Activated T-cell treated with anti-CD3 and anti-CD28 coated beads for 48 hours (primary cell): Measurements from ENCODE around the gene MLST8.
"Not testable (repeated sequence)": the region's sequence is repeated elsewhere in the genome, so short reads cannot be mapped to it uniquely, and the experiment has no call there.

Source experiments
- DNase-seq: peaks from one replicate; pipeline ENCODE4 v3.0.0-alpha.2; 2020; ENCODE audit warnings: low read depth

The MLST8 gene

DNA sequence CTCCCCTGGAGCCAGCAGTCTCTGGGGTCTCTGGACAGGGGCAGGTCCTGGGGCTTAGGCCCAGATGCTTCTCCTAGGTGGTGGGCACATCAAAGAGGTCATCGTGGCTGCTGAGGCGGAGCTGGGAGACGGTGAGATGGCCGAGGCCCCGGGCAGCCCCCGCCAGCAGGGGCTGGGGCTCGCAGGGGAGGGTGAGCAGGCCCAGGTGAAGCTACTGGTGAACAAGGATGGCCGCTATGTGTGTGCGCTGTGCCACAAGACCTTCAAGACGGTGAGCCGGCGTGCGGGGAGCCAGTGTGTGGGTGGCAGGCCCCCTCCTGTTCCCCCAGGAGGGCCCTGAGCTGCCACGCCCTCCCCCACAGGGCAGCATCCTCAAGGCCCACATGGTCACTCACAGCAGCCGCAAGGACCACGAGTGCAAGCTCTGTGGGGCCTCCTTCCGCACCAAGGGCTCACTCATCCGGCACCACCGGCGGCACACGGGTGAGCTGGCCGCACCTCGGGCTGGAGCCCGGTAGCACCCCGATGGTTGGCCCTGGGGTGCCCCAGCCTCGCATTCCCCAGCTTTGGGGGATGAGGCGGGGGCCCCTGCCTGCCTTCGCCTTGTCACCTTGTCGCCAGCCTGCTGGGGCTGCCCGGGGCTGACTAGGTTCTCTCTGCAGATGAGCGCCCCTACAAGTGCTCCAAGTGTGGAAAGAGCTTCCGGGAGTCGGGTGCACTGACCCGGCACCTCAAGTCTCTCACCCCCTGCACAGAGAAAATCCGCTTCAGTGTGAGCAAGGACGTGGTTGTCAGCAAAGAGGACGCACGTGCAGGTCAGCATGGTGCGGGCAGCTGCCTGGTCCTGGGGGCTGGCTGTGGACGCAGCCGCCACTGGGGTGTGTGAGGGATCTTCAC is 27.1 kb downstream of the MLST8 start:
- no peak for DNase-seq

DNA sequence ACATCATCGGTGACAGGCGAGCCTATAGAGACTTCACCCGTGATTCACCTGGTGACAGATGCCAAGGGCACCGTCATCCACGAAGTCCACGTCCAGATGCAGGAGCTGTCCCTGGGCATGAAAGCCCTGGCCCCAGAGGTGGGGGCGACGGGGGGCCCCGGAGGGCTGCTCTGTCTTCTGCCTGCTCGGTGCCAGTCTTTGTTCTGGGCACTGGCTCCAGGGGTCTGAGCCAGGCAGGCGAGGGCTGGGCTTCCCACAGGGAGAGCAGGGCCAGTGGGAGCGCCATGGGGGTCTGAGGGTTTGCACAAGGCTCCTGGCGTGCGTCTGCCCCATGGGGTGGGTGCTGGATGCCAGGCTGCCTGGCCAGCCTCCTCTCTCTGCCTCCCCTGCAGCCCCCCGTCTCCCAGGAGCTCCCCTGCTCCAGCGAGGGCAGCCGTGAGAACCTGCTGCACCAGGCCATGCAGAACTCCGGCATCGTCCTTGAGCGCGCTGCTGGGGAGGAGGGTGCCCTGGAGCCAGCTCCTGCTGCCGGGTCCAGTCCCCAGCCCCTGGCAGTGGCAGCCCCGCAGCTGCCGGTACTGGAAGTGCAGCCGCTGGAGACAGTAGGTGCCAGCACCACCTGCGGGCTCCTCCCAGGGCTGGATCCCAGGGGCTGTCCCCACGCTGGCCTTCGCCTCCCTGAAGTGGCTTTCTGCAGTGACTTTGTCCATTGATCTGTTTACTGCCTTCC is 28.0 kb downstream of the MLST8 start:
- no peak for DNase-seq

DNA sequence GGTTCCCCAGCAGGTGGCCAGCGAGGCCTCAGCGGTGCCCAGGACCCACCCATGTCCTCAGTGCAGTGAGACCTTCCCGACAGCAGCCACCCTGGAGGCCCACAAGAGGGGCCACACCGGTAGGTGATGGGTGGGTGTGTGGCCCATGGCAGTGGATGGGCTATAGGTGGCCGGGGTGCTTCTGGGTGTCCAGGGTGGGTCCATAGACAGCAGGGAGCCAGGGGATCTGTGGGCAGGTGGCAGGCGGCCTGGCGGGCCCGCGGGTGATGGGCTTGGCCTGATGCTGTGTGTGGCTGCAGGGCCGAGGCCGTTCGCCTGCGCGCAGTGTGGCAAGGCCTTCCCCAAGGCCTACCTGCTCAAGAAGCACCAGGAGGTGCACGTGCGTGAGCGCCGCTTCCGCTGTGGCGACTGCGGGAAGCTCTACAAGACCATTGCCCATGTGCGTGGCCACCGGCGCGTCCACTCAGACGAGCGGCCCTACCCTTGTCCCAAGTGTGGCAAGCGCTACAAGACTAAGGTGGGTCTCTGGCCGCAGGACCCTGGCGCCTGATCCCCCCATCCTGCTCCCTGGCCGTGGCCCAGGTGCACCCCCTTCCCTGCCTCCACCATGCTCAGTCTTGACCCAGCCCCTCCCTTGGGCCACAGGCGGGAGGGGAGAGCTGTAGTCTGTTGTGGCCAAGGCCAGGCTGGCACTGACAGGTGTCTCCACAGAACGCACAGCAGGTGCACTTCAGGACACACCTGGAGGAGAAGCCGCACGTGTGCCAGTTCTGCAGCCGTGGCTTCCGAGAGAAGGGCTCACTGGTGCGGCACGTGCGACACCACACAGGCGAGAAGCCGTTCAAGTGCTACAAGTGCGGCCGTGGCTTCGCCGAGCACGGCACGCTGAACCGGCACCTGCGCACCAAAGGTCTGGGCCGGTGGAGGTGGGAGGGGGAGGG is 28.9 kb downstream of the MLST8 start:
- DNase-seq, result no peak

- DNase-seq, result no peak
Observed at GRCh38 chr16:2234813-2235170, 29.5 kb downstream of the MLST8 start.

- no peak for DNase-seq
Observed at GRCh38 chr16:2235234-2235651, 30.0 kb downstream of the MLST8 start.

- no peak for DNase-seq
Observed at GRCh38 chr16:2235695-2236336, 30.6 kb downstream of the MLST8 start.

- DNase-seq, result no peak
Observed at GRCh38 chr16:2236337-2237101, 31.3 kb downstream of the MLST8 start, which contains the start of gene DNASE1L2. Gene DNASE1L2 (plus strand): TSS chr16:2236444. CDS start chr16:2236817, 373 bp downstream.

GRCh38 chr16:2237102-2237482 is 31.8 kb downstream of the MLST8 start:
- DNase-seq, result no peak

DNA sequence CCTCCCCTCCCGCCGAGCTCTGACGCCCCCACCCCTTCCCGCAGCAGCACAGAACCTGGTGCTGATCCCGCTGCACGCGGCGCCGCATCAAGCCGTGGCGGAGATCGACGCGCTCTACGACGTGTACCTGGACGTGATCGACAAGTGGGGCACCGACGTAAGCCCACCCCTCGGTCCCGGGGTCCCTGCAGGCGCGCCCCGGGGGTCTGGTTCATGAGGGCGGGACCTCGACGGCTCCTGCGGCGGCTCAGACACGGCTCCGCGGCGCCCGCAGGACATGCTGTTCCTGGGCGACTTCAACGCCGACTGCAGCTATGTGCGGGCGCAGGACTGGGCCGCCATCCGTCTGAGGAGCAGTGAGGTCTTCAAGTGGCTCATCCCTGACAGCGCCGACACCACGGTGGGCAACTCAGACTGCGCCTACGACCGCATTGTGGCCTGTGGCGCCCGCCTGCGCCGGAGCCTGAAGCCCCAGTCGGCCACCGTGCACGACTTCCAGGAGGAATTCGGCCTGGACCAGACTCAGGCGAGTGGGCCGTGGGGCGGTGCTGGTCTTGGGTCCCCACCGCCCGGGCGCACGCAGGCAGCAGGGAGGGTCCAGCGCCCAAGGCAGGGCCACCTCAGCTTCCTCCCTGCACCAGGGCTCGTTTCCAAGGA is 32.4 kb downstream of the MLST8 start:
- DNase-seq, result no peak

DNA sequence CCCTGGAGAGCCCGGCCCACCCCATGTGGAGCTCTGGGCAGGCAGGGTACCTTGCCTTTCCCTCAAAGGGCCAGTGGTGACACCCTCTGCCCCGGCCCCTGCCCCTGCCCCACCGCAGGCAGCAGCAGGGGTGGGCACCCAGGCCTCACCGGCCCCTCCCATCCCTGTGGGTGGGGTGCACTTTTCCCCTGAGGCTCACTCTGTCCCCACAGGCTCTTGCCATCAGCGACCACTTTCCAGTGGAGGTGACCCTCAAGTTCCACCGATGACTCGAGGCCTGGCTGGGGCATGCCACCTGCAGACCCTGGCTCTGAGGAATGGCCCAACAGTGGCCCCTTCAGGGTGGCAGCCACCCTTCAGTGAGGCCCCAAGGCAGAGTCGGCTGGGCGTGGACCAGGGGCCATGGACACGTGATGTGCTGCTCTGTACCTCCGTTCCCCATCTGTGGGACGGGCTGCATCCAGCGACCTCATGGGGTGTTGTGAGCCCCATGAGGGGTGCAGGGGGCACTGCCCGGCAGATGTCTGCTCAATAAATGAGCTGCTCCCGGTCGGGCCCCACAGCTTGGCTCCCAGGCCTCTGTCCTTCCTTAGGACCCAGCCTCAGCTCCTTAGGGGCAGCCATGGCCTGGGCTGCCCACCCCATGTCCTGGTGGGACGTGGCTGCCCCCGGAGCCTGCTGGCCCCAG is 33.0 kb downstream of the MLST8 start:
- DNase-seq, result no peak

DNA sequence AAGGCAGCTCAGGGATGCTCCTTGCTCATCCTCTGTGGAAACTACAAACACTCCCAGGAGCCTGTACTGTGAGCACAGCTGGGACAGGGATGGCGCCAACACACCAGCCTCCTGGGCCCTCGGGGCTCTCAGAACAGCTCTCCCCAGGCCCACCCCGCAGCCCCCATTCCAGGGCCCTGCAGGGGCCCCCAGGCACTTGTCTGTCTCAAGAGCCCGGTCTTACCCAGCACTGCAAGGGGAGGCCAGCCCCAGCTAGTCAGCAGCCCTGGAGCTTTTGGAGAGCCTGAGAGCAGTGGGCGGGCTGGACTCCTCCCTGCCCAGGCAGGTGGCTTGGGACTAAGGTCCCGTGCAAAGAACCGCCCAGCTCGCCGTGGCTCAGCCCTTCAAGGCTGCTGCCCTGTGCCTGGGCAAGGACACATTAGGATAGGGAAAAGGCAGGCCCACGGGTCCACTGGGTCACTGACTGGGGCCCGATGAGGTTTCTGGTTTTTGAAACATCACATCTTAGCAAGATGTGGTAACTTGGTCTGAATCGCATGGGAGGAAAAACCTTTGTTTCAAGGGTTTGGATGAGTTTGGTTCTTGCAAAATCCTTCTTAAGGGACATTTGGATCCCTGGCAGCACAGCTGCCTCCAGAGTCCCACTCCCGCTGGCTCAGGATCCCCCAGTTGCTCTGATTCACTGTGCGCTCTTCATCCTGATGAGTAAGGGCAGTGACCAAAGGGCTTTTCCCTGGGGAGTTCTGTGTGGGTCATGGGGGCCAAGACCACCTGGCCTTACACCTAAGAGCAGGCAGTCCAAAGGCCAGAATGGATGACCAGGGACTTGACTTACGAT is 33.8 kb downstream of the MLST8 start:
- no peak for DNase-seq

DNA sequence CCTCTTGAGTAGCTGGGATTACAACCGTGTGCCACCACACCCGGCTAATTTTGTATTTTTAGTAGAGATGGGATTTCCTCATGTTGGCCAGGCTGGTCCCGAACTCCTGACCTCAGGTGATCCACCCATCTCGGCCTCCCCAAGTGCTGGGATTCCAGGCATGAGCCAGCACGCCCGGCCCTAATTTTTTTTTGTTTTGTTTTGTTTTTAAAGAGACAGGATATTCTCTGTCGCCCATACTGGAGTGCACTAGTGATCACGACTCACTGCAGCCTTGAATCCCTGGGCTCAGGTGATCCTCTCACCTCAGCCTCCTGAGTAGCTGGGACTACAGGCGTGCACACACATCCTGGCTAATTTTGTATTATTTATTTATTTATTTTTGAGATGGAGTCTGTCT is 35.1 kb downstream of the MLST8 start:
- not testable (repeated sequence) for DNase-seq

DNA sequence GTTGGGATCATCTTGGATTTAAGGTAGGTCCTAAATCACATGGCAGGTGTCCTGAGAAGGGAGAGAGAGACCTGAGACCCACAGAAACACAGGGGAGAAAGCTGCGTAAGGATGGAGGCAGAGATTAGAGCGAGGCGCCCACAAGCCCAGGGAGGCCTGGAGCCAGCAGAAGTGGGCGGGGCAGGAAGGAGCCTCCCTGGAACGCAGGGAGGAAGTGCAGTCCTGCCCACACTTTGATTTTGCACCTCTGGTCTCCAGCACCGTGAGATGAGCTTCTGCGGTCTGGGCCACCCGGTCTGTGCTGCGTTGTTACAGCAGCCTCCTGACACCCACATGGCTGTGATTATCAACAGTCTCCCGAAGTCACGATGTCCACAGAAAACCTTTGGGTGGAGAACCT is 37.3 kb downstream of the MLST8 start:
- no peak for DNase-seq

DNA sequence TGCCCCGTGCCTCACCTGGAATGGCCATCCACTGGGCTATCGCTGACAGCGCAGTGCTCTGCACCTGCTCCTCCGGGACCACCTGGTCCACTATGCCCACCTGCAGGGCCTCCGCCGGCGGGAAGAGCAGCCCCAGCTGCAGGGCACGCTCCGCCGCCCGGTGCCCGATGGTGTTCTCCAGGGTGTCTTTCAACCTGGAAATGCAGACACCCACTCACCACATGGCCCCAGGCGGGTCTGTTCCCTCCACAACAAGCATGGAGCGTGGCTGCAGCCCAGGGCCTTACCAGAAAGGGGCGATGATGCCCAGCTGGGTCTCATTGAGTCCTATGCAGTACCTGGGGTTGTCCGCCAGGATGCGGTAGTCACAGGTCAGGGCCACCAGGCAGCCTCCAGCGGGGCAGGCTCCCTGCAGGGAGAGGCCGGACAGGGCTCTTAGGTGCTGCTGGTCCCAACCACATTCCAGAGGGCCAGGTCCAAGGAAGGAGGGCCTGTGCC is 37.8 kb downstream of the MLST8 start:
- no peak for DNase-seq

DNA sequence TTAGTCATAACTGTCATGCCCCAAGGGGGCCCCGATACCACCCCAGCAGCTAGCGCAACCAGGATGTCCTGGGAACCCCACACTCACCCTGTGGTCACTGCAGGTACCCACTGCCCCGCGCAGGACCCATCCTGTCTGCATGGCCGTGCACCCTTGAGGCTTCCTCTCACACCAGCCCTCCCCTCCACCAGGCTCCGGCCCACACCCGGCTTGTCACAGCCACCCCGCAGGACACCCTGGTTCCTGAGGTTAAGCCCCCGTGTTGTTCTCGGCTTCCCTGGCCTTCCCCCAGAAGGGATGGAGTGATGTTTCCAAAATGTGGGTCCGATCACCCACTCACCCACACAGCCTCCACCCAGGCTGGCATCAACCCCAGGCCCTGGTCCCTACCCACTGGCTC is 38.5 kb downstream of the MLST8 start:
- DNase-seq, result no peak

- no peak for DNase-seq
Observed at GRCh38 chr16:2244301-2244700, 39.0 kb downstream of the MLST8 start.

- DNase-seq, result no peak
Observed at GRCh38 chr16:2244926-2245795, 39.9 kb downstream of the MLST8 start.
